ENCODE data around the gene PRKCZ.

PRKCZ gene

DNA sequence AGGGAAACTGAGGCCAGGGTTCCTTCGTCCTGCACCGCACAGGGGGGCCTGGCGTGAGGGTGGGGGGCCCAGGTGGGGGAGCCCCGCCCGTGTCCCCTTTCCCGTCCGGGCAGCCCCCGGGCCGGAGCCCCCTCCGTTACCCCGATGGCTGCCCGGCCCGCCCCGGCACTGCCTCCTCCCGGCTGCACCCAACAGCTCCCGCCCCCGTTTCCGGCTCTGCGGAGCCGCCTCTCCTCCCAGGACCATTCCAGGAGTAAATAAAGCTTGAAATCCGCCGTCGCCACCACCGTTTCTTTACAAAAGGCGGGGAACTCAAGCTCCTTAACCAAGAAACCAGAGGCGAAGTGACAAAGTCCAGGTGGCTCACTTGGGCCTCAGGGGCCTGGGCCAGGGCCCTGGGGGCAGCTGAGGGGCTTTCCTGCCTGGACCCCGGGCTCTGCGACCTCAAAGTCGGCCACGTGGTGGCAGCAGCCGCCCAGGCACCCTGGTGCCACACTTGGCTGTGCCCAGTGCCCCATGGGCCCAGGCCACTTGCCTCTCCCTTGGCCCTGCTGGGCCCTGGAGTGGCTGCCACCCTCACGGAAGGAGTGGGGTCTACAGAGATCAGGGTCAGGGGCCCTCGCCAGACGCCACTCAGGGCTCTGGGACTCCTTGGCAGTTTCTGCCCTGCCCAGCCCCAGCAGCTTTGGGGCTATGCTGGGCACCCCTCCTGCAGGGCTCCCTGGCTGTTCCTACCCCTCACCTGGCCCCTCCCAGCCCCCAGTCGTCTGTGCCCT lies 144.9 kb downstream of the PRKCZ start:
- DNase-seq (ENCODE audit: low spot score): peak; percentile 85

GRCh38 chr1:2195785-2196184 lies 145.6 kb downstream of the PRKCZ start:
- no peak for DNase-seq (ENCODE audit: low spot score)

DNA sequence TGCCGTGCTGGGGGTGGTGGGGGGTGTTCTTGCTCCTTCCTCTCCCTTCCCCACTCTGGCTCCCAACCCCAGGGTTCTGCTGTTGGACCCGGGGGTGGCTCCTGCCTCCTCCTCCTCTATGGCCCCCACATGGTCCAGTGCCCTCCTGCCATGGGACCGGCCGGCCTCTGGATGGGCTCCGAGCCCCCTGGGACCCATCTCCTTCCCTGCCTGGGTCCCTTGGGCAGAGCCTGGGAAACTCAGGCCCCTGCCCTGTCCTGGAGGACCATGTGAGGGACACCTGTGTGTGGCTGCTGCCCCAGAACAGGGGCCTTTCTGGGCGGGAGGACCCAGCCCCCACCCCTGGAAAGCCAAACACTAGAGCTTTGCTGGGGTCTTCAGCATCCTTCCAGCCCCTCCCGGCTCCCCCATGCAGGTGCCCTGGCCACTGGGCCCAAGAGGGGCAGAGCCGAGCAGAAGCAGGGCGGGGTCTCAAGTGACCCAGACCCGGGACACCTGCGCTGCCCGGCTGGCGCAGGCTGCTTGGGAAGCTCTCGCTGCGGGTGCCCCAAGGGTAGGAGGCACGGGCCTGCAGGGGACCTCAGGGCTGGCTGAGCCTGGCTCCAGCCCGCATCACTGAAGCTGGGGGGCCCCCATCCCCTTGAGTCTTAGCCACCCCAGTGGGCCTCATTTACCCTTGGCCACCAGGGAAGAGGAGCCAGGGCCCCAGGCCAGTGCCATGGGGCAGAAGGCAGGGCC lies 146.9 kb downstream of the PRKCZ start:
- no peak for DNase-seq (ENCODE audit: low spot score)

DNA sequence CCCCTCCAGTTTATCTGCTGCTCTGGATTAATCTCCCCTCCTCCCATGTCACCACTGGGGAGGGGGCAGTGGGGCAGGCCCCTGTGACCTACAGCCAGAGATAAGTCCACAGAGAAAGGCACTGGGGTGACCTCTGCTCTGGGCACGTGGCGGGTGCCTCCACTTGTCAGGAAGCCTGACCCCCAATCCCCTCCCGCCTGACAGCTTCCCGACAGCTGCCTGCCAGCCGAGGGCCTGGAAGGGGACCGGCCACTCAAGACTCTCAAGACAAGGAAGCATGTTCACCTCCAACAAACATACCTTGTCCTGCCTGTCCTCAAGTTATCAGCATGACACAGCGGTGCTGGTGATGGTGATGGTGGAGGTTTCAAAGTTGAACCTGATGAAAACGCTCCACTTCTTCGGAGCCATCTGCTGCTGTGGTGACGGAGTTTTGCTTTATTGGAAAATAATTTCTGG lies 147.5 kb downstream of the PRKCZ start:
- DNase-seq (ENCODE audit: low spot score): no peak

DNA sequence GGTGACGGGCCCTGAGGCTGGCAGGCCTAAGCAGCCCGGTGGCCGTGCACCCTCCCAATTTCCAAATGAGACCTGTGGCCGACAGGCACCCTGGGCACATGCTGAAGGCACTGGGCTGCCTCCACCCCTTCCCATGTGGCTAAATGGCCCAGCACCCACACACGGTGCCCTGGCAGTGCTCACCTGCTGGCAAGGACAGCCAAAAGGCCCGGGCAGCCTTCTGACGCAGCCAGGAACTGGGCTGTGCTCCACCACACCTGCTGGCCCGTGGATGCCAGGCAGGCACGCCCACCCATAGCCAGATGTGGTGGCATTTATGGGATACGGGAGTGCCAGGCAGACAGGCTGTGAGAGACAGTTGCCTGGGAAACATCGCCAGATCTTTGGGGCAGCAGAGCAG lies 148.4 kb downstream of the PRKCZ start:
- DNase-seq (ENCODE audit: low spot score): no peak

- peak; percentile 92 for DNase-seq (ENCODE audit: low spot score)
These were observed 149.0 kb downstream of the PRKCZ start for GRCh38 chr1:2199042-2199810.

- DNase-seq (ENCODE audit: low spot score): no peak
These were observed 150.2 kb downstream of the PRKCZ start for GRCh38 chr1:2200308-2200943.

DNA sequence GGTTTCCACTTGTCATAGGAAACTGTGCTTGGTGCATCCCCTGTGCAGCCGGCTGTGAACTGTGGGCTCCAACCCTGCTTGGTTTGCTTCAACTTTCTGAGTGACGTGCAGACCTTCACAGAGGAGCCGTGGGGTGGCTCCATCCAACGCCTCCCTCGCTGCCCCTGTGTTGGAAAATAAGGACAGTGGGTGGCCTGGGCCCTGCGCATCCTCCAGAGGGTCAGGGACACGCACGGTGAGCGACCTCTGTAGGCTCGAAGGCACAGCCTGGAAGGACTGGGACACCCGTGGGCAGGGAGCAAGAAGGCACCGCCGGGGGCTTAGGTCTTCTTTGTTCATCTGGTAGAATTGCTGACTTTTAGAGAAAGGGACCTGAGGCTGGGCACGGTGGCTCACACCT lies 150.9 kb downstream of the PRKCZ start:
- DNase-seq (ENCODE audit: low spot score): no peak

DNA sequence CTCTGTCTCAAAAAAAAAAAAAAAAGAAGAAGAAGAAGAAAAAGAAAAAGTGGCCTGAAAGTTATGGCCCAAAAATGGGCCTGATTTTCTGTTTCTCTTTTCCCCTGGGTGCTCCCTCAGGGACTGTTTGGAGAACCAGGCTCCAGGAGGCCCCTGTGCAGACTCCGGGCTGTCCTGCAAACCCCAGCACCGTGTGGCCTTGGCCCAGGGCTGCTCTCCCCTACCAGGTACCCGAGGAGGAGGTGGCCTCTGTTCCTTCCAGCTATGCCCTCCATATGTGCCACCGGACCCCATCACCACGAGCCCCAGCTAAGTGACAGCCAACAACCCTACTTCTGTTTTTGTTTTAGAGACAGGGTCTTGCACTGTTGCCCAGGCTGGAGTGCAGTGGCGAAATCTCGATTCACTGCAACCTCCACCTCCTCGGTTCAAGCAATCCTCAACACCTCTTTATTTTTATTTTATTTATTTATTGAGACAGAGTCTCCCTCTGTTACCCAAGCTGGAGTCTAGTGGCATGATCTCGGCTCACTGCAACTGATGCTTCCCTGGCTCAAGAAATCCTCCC lies 151.9 kb downstream of the PRKCZ start:
- no peak for DNase-seq (ENCODE audit: low spot score)

DNA sequence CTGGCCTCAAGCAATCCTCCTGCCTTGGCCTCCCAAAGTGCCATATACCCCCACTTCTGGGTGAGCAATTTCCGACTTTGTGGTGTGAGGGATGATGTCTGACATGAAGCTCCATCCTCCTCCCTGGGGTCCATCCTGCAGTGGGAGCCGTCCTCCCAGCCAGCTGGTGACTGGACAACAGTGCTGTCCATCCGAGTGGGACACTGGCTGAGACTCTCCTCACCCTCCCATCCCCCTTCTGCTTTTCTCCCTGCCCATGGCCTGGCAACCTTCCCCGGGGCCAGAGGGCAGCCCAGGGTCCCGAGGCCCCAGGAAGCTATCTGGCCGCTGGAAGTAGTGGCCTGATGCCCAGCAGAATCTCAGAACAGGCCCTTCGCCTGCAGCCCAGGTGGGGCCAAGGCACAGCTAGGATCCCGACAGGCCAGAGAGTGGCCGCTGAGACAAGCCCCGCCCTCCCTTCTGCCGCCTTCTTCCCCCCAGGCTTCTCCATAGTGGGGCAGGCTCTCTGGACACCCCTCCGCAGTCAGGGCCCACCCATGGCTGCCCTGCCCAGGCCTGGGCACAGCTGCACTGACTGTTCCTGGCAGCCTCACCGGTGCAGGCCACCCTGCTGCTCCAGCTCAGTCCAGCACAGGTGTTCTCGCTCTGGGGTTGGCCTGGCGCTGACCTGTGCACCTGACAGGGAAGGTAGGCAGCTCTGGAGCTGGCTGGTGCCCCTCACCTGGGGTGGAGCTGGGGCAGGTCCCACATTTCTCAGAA lies 152.8 kb downstream of the PRKCZ start:
- DNase-seq (ENCODE audit: low spot score): no peak

DNA sequence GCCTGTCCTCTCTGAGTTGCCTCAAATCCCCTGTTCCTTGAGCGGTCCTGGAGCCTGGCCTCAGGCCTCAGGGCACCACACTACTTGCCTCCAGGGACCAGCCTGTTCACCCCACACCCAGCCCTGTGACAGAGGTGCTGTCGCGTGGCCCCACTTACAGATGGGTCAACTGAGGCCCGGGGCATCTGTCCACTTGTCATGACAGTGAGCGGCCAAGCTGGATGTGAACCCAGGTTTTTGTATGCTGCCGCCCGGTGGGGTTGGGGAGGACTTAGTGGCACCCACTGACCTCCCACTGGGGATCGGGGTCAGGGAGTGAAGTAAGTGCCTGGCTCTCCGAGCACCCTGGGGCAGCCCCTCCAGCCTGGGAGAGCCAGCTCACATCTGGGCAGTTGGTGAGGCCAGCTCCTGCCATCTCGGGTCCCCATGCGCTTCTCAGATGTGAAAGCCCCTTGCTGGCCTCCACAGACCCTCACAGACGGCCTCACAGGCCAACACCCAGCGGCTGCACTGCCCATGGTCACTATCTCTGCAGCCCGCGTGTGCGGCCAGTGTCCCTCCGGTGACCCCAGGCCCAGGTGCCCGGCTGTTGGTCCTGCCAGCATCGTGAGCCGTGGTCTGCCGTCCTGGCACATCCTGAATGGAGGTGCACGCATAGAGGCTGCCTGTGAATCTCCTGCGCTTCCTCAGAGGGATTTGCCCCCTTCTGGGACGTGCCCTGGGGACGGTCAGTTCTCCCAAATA lies 153.6 kb downstream of the PRKCZ start:
- DNase-seq (ENCODE audit: low spot score): no peak

- no peak for DNase-seq (ENCODE audit: low spot score)
These were observed 154.4 kb downstream of the PRKCZ start for GRCh38 chr1:2204415-2205190.

DNA sequence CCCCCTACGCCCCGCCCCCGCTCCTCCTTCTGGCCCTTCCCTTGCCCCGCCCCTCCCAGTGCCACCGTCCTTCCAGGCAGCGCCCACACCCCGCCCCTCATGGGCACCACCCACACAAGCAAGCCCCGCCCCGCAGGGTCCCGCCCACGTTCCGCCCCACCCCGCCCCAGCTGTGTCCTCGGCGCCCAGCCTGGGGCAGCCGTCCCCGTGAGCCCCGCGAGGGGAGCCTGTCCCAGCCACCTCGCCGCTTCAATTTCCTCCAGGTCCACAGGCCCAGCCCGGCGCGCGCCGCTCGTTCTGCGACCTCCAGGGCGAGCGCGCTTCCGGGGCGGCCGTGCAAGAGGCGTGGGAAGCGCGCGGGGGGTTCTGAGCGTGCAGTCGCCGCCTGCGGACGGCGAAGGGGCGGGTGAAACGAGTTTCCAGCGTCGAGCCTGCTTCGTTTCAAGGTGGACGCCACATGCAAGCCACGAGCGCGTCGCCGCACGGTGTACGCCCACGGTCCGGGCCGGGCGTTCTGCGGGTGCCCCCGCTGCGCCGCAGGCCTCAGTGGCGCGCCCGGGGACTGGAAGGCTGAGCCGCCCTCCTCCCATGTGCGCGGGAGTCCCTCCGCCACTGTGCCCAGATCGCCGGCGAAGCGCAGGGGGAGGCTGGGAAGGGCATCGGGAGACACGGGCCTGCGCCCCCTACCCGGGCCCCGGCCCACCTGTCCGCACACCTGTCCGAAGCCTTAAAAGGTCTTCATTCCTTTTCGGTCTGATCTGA lies 155.2 kb downstream of the PRKCZ start:
- DNase-seq (ENCODE audit: low spot score): peak; percentile 96

GRCh38 chr1:2206813-2207487 lies 156.7 kb downstream of the PRKCZ start:
- DNase-seq (ENCODE audit: low spot score): no peak

DNA sequence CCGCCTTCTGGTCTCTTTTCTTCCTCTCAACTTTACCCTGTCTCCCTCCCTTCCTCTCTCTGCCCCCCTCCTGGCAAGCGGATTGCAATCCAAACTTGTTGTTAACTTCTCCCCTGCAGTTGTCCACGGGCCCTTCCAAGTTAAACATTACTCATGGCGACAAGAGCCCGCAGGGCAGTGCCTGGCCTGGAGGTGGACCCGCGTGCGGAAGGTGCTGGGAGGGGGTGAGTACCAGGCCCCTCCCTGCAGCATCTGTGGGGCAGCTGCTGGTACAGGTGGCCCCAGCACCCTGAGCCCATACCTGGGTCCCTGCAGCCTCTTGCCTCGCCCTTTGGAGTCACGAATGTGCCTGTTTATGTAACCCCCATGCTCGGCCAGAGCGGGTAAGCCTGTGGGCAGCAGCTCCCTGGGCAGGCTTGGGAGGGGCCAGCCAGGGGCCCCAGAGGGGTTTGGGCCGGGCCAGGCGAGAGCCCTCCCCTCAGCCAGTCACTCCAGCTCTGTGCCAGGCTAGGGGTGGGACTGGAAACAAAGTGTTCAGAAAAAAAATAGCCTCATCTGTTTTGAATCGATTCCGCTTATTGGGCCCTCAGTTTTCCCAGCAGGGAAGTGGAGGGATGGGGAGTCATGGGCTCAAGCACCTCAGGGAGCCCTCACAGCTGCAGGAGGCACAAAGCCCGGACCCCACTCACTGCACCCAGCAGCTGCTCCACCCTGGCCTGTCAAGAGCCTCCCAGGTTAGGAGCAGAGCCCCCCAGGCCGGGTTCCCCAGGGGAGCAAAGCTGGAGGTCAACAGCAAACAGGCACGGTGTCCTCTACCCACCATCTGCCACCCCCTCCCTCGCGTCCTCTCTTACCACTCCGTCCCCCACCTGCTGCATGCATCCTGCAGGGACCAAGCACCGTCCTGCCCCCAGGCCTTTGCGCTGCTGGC lies 158.4 kb downstream of the PRKCZ start:
- no peak for DNase-seq (ENCODE audit: low spot score)

DNA sequence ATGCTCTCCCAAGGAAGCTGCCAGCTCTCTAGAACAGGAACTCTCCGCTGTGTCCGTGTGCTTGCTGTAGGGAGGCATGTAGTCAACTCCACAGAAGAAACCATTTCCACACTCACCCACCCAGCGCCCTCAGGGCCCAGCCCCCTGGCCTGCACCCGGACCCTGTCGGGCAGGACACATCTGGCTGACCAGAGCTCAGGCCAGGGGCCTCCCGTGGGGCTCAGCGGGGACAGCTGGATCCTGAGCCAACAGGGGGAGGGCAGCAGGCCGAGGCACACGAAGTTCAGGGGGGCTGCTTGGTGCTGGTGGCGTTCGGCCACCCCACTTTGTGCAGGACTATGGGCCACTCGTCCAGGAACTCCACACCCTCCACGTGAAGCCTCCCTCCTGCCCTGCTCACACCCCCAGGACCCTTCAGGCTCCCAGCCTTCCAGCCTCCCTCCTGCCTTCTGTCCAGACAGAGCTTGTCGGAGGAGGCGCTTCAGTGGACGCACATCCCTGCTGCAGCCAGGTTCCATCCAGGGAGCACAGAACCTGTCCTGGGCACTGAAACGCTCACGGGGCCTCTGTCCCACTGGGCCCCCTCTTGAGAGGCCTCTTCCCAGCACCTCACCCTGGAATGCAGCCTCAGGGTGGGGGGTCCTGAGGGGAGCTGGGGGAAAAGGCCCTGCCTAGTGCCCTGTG lies 159.3 kb downstream of the PRKCZ start:
- no peak for DNase-seq (ENCODE audit: low spot score)

Data from activated CD4-positive, alpha-beta T cell treated with anti-CD3 and anti-CD28 coated beads, Interleukin-2, Interleukin-4, amounts not matched to agents 100 ng/mL and 50 ng/mL, durations not matched to agents 16 hours and 8 hours (primary cell).